Measurements from ENCODE around the gene TBXAS1. TPM values are rescaled to one million over a fixed set of nuclear protein-coding genes. Genes with fewer than 3 reads are reported as not detected.

TBXAS1 gene
- total and polyA plus RNA-seq, 2 experiments from 2014 or later, result 1.3 TPM; not detected in 1

- TF ChIP-seq EZH2 (IDR thresholded peaks at IDR 0.05; ENCODE audit: low read depth, unreplicated experiment), result no peak
- no peak for TF ChIP-seq STAT1 (IDR thresholded peaks at IDR 0.05; ENCODE audit: unreplicated experiment)
- no peak for TF ChIP-seq ETS1 (IDR thresholded peaks at IDR 0.05)
- no peak for TF ChIP-seq ZNF114 (CRISPR knock-in tag; IDR thresholded peaks at IDR 0.05)
- TF ChIP-seq POLR2AphosphoS5 (IDR thresholded peaks at IDR 0.05; ENCODE audit: low read depth), result no peak
- no peak for TF ChIP-seq JUNB (IDR thresholded peaks at IDR 0.05; ENCODE audit: unreplicated experiment)
- TF ChIP-seq, protein P1, sequence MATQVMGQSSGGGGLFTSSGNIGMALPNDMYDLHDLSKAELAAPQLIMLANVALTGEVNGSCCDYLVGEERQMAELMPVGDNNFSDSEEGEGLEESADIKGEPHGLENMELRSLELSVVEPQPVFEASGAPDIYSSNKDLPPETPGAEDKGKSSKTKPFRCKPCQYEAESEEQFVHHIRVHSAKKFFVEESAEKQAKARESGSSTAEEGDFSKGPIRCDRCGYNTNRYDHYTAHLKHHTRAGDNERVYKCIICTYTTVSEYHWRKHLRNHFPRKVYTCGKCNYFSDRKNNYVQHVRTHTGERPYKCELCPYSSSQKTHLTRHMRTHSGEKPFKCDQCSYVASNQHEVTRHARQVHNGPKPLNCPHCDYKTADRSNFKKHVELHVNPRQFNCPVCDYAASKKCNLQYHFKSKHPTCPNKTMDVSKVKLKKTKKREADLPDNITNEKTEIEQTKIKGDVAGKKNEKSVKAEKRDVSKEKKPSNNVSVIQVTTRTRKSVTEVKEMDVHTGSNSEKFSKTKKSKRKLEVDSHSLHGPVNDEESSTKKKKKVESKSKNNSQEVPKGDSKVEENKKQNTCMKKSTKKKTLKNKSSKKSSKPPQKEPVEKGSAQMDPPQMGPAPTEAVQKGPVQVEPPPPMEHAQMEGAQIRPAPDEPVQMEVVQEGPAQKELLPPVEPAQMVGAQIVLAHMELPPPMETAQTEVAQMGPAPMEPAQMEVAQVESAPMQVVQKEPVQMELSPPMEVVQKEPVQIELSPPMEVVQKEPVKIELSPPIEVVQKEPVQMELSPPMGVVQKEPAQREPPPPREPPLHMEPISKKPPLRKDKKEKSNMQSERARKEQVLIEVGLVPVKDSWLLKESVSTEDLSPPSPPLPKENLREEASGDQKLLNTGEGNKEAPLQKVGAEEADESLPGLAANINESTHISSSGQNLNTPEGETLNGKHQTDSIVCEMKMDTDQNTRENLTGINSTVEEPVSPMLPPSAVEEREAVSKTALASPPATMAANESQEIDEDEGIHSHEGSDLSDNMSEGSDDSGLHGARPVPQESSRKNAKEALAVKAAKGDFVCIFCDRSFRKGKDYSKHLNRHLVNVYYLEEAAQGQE (IDR thresholded peaks at IDR 0.05; ENCODE audit: unreplicated experiment), result no peak
- no peak for TF ChIP-seq CREB1 (CRISPR knock-in tag; IDR thresholded peaks at IDR 0.05; ENCODE audit: low read depth)
- TF ChIP-seq NANOG (IDR thresholded peaks at IDR 0.05; ENCODE audit: borderline replicate concordance), result no peak
- TF ChIP-seq EZH2phosphoT487 (IDR thresholded peaks at IDR 0.05; ENCODE audit: unreplicated experiment), result no peak
- no peak for TF ChIP-seq CTCF (conservative IDR thresholded peaks at IDR 0.05; ENCODE audit: low read depth in 2 of 2)
Observed at GRCh38 chr7:139972029-139972428, 143.0 kb downstream of the TBXAS1 start (continued).

DNA sequence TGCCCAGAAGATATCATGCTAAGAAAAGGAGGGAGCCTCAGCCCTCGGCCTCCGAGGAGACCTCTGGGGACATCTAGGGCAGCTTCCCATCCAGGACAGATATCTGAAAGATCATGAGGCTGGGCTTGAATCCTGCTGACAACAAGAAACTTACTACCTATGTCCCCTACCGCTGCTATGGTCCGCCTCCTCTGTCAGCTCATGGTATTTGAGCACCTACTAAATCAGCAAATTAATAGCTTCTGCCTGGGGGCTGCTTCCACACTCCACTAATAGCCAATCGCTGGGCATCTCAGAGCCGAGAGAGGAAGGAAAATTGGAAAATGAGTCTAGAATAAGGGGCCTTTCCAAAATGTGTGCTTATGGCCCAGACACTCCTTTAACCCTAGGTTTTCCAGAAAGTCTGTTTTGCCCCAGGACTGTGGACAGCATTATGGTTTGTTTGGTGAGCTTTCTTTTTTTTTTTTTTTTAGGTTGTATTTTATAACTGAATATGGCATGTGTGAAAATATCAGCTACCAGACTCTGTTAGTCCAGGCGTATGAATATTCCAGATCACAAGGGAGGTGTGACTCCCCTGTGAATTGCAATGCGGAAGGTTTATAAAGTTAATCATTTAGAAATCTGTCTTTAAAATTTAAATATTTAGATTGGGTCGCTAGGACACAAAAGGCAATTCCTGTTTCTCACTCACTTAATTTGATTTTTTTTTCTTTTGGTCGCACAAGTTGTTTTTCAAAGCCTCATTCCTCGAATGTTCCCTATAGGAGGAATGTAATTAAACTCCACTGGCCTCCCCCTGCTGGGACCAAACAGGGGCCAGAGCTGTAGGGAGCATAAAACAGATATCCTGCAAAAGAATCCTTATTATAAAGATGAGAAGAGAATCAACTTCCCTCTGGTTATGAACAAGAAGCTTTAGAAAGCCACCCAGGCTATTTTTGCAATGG is 144.3 kb downstream of the TBXAS1 start:
- peaks cover 73% of the 10 kb centered on the region for H3K4me1 Mint-ChIP-seq

More for the DNA sequence above, 144.3 kb downstream of the TBXAS1 start:
- Histone ChIP-seq H3K4me2 (peak overlapping the region; percentile 68), H3K4me3 (no peak overlapping the region; the same call in 1 of the 2 replicates), H3K4me1 (ENCODE audit: insufficient read depth) (peaks cover 60% of the 10 kb centered on the region), H3K9me2 (ENCODE audit: insufficient read depth) (no peaks in the 10 kb centered on the region), H3K36me3 (ENCODE audit: insufficient read depth) (no peaks in the 10 kb centered on the region), H3K27ac (ENCODE audit: low read depth) (no peak overlapping the region), H2AFZ (peak overlapping the region; percentile 83), H3F3A (replicated peaks; ENCODE audit: low read depth) (peaks cover 13% of the 10 kb centered on the region; the same call in 1 of the 2 replicates), H3K79me2 (replicated peaks; ENCODE audit: insufficient read depth) (no peaks in the 10 kb centered on the region), H4K20me1 (replicated peaks; ENCODE audit: insufficient read depth) (no peaks in the 10 kb centered on the region), H3K27me3 (ENCODE audit: insufficient read depth) (no peaks in the 10 kb centered on the region)
- TF ChIP-seq CTCF (conservative IDR thresholded peaks at IDR 0.05; ENCODE audit: low read depth in 2 of 2), result no peak
- TF ChIP-seq CREB1 (CRISPR knock-in tag; IDR thresholded peaks at IDR 0.05; ENCODE audit: low read depth), result no peak
- TF ChIP-seq ZNF114 (CRISPR knock-in tag; IDR thresholded peaks at IDR 0.05), result no peak
- TF ChIP-seq ZNF331 (CRISPR knock-in tag; IDR thresholded peaks at IDR 0.05; ENCODE audit: low read depth), result no peak
- no peak for TF ChIP-seq EZH2 (IDR thresholded peaks at IDR 0.05; ENCODE audit: low read depth, unreplicated experiment)
- TF ChIP-seq STAT1 (IDR thresholded peaks at IDR 0.05; ENCODE audit: unreplicated experiment), result no peak
- no peak for TF ChIP-seq ETS1 (IDR thresholded peaks at IDR 0.05)
- no peak for TF ChIP-seq NANOG (IDR thresholded peaks at IDR 0.05; ENCODE audit: borderline replicate concordance)
- H3K4me3 Mint-ChIP-seq, result 0 out of 3 replicates have a peak overlapping the region, but pooled peaks have one; percentile 12
- peak; percentile 31 for ATAC-seq
- no peaks in the 10 kb centered on the region; the same call in 2 of the 3 replicates for H3K36me3 Mint-ChIP-seq (ENCODE audit: low read depth)
- H3K9me3 Mint-ChIP-seq, result no peaks in the 10 kb centered on the region
- peaks cover 6% of the 10 kb centered on the region for H3K27me3 Mint-ChIP-seq (ENCODE audit: insufficient read depth, low read depth, poor library complexity)
- no peak overlapping the region for H3K27ac Mint-ChIP-seq
- DNase-seq (ENCODE audit: low spot score), result peak; percentile 31
